ENCODE measurements around the gene CHD9.

The CHD9 gene

DNA sequence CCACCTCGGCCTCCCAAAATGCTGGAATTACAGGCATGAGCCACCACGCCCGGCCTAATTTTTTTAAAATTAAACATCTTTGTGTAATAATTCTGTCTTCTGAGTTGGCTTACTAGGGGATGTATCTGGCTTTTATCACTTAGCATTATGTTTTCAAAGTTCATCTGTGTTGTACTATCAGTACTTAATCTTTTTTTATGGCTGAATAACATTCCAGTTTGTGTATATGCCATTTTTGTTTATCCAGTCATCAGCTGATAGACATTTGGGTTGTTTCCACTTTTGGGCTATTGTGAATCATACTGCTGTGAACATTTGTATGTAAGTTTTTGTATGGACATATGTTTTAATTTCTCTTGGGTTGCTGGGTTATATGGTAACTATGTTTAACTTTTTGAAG lies 69.0 kb downstream of the CHD9 start:
- H3K4me1 ChIP-seq (ENCODE audit: control insufficient read depth in 1 of 2, insufficient read depth in 2 of 2, low read length in 2 of 2): no peaks in the 10 kb centered on the region
- H3K4me3 ChIP-seq (ENCODE audit: low read depth, low read length): no peak overlapping the region
- H4K91ac ChIP-seq (ENCODE audit: low read depth, low read length): no peak overlapping the region
- no peak overlapping the region for H4K8ac ChIP-seq (ENCODE audit: low read depth, low read length)
- no peak overlapping the region for H2BK5ac ChIP-seq (ENCODE audit: low read depth, low read length, poor library complexity)
- no peak overlapping the region for H3K23ac ChIP-seq (ENCODE audit: low read length)
- no peak overlapping the region for H3K4me2 ChIP-seq (ENCODE audit: low read length)
- no peak overlapping the region for H3K9ac ChIP-seq (ENCODE audit: low read length)
- H3K18ac ChIP-seq (ENCODE audit: low read length): no peak overlapping the region
- no peak overlapping the region for H2BK120ac ChIP-seq (ENCODE audit: insufficient read depth, low read length, poor library complexity)
- no peak overlapping the region for H3K14ac ChIP-seq (ENCODE audit: low read length)
- H3K27me3 ChIP-seq (ENCODE audit: insufficient read depth, low read length): no peaks in the 10 kb centered on the region
- no peak overlapping the region for H2AK5ac ChIP-seq (ENCODE audit: low read length)
- no peak overlapping the region for H2BK12ac ChIP-seq (ENCODE audit: low read length)
- WGBS (ENCODE audit: extremely low coverage, insufficient coverage, insufficient read length): no CpG with 5 or more reads among the region's 3 CpGs
- no peaks in the 10 kb centered on the region for H3K9me3 ChIP-seq (ENCODE audit: insufficient read depth, low read depth, low read length)
- H3K36me3 ChIP-seq (ENCODE audit: control insufficient read depth in 1 of 2, insufficient read depth in 2 of 2, low read length in 2 of 2): peaks cover 0 to 2% of the 10 kb centered on the region in 2 experiments
- H4K12ac ChIP-seq (ENCODE audit: low read depth, low read length): no peak overlapping the region
- no peaks in the 10 kb centered on the region for H3K79me1 ChIP-seq (ENCODE audit: low read length)
- H3K4ac ChIP-seq (ENCODE audit: low read depth, low read length): no peak overlapping the region
- no peak overlapping the region for H3K27ac ChIP-seq (ENCODE audit: low read depth, low read length)
- DNase-seq: no peak
- no peak overlapping the region for H2AFZ ChIP-seq (ENCODE audit: insufficient read depth, low read length, poor library complexity)
- H3K79me2 ChIP-seq (ENCODE audit: control insufficient read depth, insufficient read depth, low read length, poor library complexity): no peaks in the 10 kb centered on the region

- Histone ChIP-seq H3K18ac (ENCODE audit: low read length) (no peak overlapping the region), H3K14ac (ENCODE audit: low read length) (no peak overlapping the region), H3K79me2 (ENCODE audit: control insufficient read depth, insufficient read depth, low read length, poor library complexity) (peaks cover 4% of the 10 kb centered on the region), H3K9me3 (ENCODE audit: insufficient read depth, low read depth, low read length) (no peaks in the 10 kb centered on the region), H3K4me2 (ENCODE audit: low read length) (no peak overlapping the region), H3K27ac (ENCODE audit: low read depth, low read length) (no peak overlapping the region), H3K4ac (ENCODE audit: low read depth, low read length) (no peak overlapping the region), H2BK120ac (ENCODE audit: insufficient read depth, low read length, poor library complexity) (no peak overlapping the region), H3K4me1 (ENCODE audit: control insufficient read depth in 1 of 2, insufficient read depth in 2 of 2, low read length in 2 of 2) (no peaks in the 10 kb centered on the region), H4K12ac (ENCODE audit: low read depth, low read length) (no peak overlapping the region), H4K91ac (ENCODE audit: low read depth, low read length) (no peak overlapping the region), H3K4me3 (ENCODE audit: low read depth, low read length) (no peak overlapping the region), H2BK12ac (ENCODE audit: low read length) (no peak overlapping the region), H4K8ac (ENCODE audit: low read depth, low read length) (no peak overlapping the region), H3K9ac (ENCODE audit: low read length) (no peak overlapping the region), H2BK5ac (ENCODE audit: low read depth, low read length, poor library complexity) (no peak overlapping the region), H3K36me3 (ENCODE audit: control insufficient read depth in 1 of 2, insufficient read depth in 2 of 2, low read length in 2 of 2) (peaks cover 0 to 2% of the 10 kb centered on the region in 2 experiments), H3K23ac (ENCODE audit: low read length) (no peak overlapping the region), H2AK5ac (ENCODE audit: low read length) (no peak overlapping the region), H3K79me1 (ENCODE audit: low read length) (peaks cover 11% of the 10 kb centered on the region), H3K27me3 (ENCODE audit: insufficient read depth, low read length) (no peaks in the 10 kb centered on the region), H2AFZ (ENCODE audit: insufficient read depth, low read length, poor library complexity) (no peak overlapping the region)
- no peak for DNase-seq
- WGBS (ENCODE audit: extremely low coverage, insufficient coverage, insufficient read length): no CpG with 5 or more reads among the region's 5 CpGs
These were observed 71.6 kb downstream of the CHD9 start for GRCh38 chr16:53126390-53126789.

DNA sequence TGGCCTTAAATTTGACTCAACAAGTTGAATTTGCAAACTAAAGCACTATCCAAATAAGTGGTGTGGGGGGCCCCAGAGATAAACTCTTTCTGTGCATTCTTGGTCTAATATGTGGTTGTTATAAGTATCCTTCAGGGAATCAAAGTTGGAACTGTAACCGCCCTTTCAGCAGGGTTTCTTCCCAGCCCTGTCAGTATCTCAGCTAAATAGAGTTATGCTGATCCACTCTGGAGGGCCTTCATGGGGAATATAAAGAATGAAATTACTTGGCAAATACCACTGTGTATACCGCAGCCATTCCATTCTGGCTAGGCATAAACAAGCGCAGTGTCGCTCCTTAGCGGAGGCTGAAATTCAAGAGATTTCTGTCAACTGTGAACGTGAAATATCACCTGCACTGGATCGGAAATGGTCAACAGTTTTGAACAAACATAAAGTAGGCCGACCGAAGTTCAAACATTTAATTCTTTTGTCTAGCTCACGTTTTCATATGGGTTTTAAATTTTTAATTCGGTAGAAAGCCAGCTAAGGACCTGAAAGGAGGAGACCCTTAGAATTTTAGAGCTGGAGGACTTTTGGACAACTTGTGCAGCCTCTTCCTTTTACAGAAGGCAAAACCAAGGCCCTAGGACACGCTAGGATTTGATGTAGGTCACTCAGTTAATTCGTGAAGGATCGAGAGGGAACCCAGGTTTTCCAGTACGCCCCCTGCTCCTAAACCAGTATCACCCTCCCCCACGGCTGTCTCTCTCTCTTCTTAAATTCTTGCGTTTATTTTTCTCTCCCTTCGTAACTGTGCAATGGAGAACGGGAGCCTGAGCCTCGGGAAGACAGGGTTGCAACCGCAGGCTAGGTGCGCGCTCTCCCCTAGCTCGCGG lies 74.7 kb downstream of the CHD9 start:
- no peaks in the 10 kb centered on the region for H3K9me3 ChIP-seq (ENCODE audit: insufficient read depth, low read depth, low read length)
- H2BK120ac ChIP-seq (ENCODE audit: insufficient read depth, low read length, poor library complexity): peak overlapping the region; percentile 81
- peak overlapping the region; percentile 93 for H3K4ac ChIP-seq (ENCODE audit: low read depth, low read length)
- H3K79me1 ChIP-seq (ENCODE audit: low read length): peaks cover 15% of the 10 kb centered on the region
- peak overlapping the region; percentile 97 for H3K27ac ChIP-seq (ENCODE audit: low read depth, low read length)
- H4K12ac ChIP-seq (ENCODE audit: low read depth, low read length): peak overlapping the region; percentile 89
- peaks cover 8% of the 10 kb centered on the region for H3K79me2 ChIP-seq (ENCODE audit: control insufficient read depth, insufficient read depth, low read length, poor library complexity)
- peaks cover 1 to 2% of the 10 kb centered on the region in 2 experiments for H3K36me3 ChIP-seq (ENCODE audit: control insufficient read depth in 1 of 2, insufficient read depth in 2 of 2, low read length in 2 of 2)
- H2AK5ac ChIP-seq (ENCODE audit: low read length): peak overlapping the region; percentile 62
- peak overlapping the region; percentile 79 for H2AFZ ChIP-seq (ENCODE audit: insufficient read depth, low read length, poor library complexity)
- peak overlapping the region; percentile 81 for H3K9ac ChIP-seq (ENCODE audit: low read length)
- no peak for DNase-seq
- no peaks in the 10 kb centered on the region for H3K4me1 ChIP-seq (ENCODE audit: control insufficient read depth in 1 of 2, insufficient read depth in 2 of 2, low read length in 2 of 2)
- peak overlapping the region; percentile 37 for H2BK12ac ChIP-seq (ENCODE audit: low read length)
- no CpG with 5 or more reads among the region's 25 CpGs for WGBS (ENCODE audit: extremely low coverage, insufficient coverage, insufficient read length)
- H4K8ac ChIP-seq (ENCODE audit: low read depth, low read length): peak overlapping the region; percentile 85
- peak overlapping the region; percentile 87 for H3K14ac ChIP-seq (ENCODE audit: low read length)
- peak overlapping the region; percentile 72 for H3K4me2 ChIP-seq (ENCODE audit: low read length)
- peak overlapping the region; percentile 95 for H4K91ac ChIP-seq (ENCODE audit: low read depth, low read length)
- H3K27me3 ChIP-seq (ENCODE audit: insufficient read depth, low read length): no peaks in the 10 kb centered on the region
- peak overlapping the region; percentile 75 for H2BK5ac ChIP-seq (ENCODE audit: low read depth, low read length, poor library complexity)
- peak overlapping the region; percentile 77 for H3K4me3 ChIP-seq (ENCODE audit: low read depth, low read length)
- peak overlapping the region; percentile 92 for H3K18ac ChIP-seq (ENCODE audit: low read length)
- H3K23ac ChIP-seq (ENCODE audit: low read length): no peak overlapping the region

- Histone ChIP-seq H3K9me3 (ENCODE audit: insufficient read depth, low read depth, low read length) (no peaks in the 10 kb centered on the region), H4K91ac (ENCODE audit: low read depth, low read length) (peak overlapping the region; percentile 95), H2BK12ac (ENCODE audit: low read length) (peak overlapping the region; percentile 37), H3K9ac (ENCODE audit: low read length) (peak overlapping the region; percentile 81), H3K4ac (ENCODE audit: low read depth, low read length) (peak overlapping the region; percentile 93), H3K27ac (ENCODE audit: low read depth, low read length) (peak overlapping the region; percentile 97), H3K4me1 (ENCODE audit: control insufficient read depth in 1 of 2, insufficient read depth in 2 of 2, low read length in 2 of 2) (no peaks in the 10 kb centered on the region), H2BK120ac (ENCODE audit: insufficient read depth, low read length, poor library complexity) (peak overlapping the region; percentile 81), H2AK5ac (ENCODE audit: low read length) (peak overlapping the region; percentile 62), H3K14ac (ENCODE audit: low read length) (peak overlapping the region; percentile 87), H2AFZ (ENCODE audit: insufficient read depth, low read length, poor library complexity) (peak overlapping the region; percentile 79), H4K12ac (ENCODE audit: low read depth, low read length) (peak overlapping the region; percentile 89), H2BK5ac (ENCODE audit: low read depth, low read length, poor library complexity) (peak overlapping the region; percentile 75), H3K27me3 (ENCODE audit: insufficient read depth, low read length) (no peaks in the 10 kb centered on the region), H3K4me2 (ENCODE audit: low read length) (peak overlapping the region; percentile 72), H3K23ac (ENCODE audit: low read length) (no peak overlapping the region), H3K4me3 (ENCODE audit: low read depth, low read length) (peak overlapping the region; percentile 97), H3K79me2 (ENCODE audit: control insufficient read depth, insufficient read depth, low read length, poor library complexity) (peaks cover 8% of the 10 kb centered on the region), H3K18ac (ENCODE audit: low read length) (peak overlapping the region; percentile 92), H4K8ac (ENCODE audit: low read depth, low read length) (peak overlapping the region; percentile 85), H3K79me1 (ENCODE audit: low read length) (peaks cover 15% of the 10 kb centered on the region), H3K36me3 (ENCODE audit: control insufficient read depth in 1 of 2, insufficient read depth in 2 of 2, low read length in 2 of 2) (peaks cover 1 to 2% of the 10 kb centered on the region in 2 experiments)
- no CpG with 5 or more reads among the region's 115 CpGs for WGBS (ENCODE audit: extremely low coverage, insufficient coverage, insufficient read length)
- DNase-seq: peak; percentile 95 to 97
These were observed 75.6 kb downstream of the CHD9 start for GRCh38 chr16:53130159-53131049.

Measured in trophoblast cell (in vitro differentiated cells and primary cell).